Stimulated activated CD8-positive, alpha-beta memory T cell treated with anti-CD3 and anti-CD28 coated beads, Interleukin-7, amount 100 ng/mL, for 48 hours (primary cell): ENCODE measurements around the gene GBX2.

ENCODE experiments used
- DNase-seq, 2 donors: peaks; one replicate each; pipeline ENCODE4 v3.0.0-alpha.2; 2020; ENCODE audit warnings: low read depth in 1 of 2; ENCODE audit errors: extremely low read depth in 1 of 2

Gene GBX2

DNA sequence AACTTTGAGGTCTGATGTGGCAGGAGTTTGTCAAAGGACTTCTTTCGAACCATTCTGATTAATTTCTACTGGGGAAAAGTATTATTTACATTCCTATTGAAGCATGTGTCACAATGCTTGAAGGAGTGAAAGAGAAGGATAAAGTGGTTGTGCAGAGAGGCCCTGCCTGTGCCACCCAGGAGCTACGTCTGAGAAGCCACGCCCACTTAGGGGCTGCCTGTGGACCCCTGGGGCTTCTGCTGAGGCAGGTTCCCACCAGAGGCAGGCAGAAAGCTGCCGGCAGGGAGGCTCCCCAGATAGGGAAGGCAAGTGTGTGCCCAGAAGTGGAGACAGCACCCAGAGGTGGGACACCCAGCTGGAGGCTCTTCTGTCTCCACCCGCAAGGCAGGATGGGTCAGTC, 47.4 kb downstream of the GBX2 start:
- no peak for DNase-seq

DNA sequence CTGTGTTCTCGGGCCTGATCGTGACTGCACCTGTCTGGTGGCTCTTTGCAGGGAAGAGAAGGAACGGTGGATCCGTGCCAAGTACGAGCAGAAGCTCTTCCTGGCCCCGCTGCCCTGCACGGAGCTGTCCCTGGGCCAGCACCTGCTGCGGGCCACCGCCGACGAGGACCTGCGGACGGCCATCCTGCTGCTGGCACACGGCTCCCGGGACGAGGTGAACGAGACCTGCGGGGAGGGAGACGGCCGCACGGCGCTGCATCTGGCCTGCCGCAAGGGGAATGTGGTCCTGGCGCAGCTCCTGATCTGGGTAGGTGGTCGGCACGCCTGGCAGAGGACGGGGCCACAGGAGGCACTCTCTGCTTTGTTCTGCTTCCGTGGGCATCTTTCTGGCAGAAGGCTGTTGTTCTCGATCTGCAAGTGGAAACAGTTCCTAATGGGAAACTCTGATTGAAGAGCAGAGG, 48.0 kb downstream of the GBX2 start:
- DNase-seq, result no peak

DNA sequence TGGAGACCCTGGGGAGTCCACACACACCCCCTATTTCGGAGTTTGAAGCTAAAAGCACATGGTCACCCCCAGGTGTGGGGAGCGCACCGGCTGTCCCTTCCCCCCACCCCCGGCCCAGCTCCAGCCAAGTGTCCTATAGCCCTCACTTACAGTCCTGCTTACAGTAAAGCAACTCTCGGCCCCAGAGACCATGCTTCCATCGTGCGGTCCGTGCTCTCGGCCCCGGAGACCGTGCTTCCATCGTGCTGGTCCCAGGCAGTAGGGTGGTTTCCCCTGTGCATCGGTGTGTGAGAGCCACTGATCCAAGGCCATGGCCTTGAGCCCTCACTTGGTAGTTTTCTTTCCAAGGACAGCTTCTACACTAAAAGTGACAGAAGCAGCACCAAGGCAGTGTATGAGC, 48.7 kb downstream of the GBX2 start:
- DNase-seq, result no peak

DNA sequence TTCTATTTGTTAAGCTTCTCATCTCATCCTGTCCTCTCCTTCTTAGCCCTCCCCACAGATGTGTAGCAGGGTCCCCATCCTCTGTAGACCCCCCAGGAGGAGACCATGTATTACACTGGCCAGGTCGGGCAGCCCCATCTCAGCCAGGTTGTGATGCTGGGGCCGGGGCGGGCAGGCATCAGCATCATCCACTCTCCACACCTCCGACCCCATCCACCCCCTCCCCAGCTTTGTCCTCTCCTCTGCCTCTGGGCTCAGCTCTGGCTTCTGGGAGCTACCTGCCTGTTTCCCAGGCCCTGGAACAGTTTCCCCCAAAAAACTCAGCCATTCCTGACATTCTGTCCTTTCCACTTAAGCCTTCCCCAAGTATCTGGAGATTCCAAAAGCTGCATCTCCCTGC, 49.2 kb downstream of the GBX2 start:
- no peak for DNase-seq

DNA sequence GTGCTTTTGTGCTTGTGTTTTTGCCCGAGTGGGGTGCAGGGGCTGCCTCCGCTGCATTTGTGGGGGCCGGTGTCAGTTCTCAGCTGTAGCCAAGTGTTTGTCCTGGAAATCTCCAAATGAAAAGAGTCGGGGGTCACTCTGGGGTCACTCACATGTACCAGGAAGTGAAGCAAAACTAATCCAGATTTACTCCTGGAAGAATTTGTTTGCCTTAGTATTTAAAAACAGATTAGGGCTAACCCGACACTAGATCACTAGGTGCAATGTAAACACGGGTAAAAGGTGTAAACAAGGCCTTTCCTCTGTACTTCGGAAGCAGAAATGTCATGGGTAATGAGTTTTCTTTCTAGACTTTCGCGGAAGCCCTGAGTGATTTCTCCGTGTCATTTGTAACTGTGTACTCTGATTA, 50.3 kb downstream of the GBX2 start:
- no peak for DNase-seq

DNA sequence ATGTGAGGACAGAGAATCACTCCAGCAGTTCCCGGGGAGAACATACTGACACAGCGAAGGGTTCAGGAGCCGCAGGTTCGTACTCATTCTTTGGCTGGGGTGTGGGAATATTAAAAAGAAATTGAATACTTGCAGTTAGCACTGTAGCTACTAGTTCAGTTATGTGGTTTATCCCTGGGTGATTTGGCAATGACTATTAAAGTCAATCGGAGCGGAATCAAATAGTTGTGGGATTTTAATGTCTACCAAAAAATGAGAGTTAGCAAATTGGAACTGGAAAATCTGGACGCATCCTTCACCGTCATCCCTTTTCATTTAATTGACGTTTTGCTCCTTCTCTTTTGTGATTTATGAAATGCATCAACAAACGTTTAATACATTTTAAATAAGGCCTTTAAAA, 50.8 kb downstream of the GBX2 start:
- no peak for DNase-seq
